ENCODE results near the gene CDH4.
"Not testable (repeated sequence)": the region's sequence is repeated elsewhere in the genome, so short reads cannot be mapped to it uniquely, and the experiment has no call there.

DNA sequence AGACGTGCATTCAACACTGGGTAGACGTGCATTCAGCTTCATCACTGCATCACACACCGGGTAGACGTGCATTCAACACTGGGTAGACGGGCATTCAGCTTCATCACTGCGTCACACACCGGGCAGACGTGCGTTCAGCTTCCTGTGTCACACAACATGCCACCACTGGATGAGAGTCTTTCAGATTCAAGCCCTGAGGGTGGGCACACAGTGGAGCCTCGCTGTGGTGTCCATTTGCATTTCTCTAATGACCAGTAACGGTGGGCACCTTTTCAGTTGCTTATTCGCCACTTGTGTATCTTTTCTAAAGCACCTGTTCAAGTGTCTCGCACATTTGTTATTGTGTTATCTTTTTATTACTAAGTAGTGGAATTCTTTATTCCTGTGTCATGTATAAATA lies 719.5 kb downstream of the CDH4 start:
- TF ChIP-seq, protein P1, sequence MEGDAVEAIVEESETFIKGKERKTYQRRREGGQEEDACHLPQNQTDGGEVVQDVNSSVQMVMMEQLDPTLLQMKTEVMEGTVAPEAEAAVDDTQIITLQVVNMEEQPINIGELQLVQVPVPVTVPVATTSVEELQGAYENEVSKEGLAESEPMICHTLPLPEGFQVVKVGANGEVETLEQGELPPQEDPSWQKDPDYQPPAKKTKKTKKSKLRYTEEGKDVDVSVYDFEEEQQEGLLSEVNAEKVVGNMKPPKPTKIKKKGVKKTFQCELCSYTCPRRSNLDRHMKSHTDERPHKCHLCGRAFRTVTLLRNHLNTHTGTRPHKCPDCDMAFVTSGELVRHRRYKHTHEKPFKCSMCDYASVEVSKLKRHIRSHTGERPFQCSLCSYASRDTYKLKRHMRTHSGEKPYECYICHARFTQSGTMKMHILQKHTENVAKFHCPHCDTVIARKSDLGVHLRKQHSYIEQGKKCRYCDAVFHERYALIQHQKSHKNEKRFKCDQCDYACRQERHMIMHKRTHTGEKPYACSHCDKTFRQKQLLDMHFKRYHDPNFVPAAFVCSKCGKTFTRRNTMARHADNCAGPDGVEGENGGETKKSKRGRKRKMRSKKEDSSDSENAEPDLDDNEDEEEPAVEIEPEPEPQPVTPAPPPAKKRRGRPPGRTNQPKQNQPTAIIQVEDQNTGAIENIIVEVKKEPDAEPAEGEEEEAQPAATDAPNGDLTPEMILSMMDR (optimal IDR thresholded peaks at IDR 0.05 in 1 of 3, IDR thresholded peaks at IDR 0.05 in 1 of 3, conservative IDR thresholded peaks at IDR 0.05 in 1 of 3; ENCODE audit: extremely low read depth in 1 of 3, insufficient read depth in 2 of 3, low read length in 3 of 3): not testable (repeated sequence)
- TF ChIP-seq EZH2 (IDR thresholded peaks at IDR 0.05; ENCODE audit: low read length): not testable (repeated sequence)

Data from keratinocyte (primary cell).